SK-MEL-5 (cell line): ENCODE results near the gene RCAN2. TPM values are rescaled to one million over a fixed set of nuclear protein-coding genes. Genes with fewer than 3 reads are reported as not detected.
A peak's percentile ranks its signal among the peaks of the same experiment; 100 is the strongest.

Experiments used
- DNase-seq: peaks from one replicate; pipeline ENCODE4 v3.0.0-alpha.2; 2016; ENCODE audit warnings: low read depth, low spot score
- in situ Hi-C: cut with HindIII; loops from 2 replicates; pipeline ENCODE4 v1.10.0; 2016; ENCODE audit warnings: low sequenced_read_pairs, high pct_unique_total_duplicates, low pct_unique_long_range_greater_than_20kb
- total RNA-seq: library from RNA; depleted of rRNA; stranded (reverse); fragments of >200 nt; shearing (Covaris generic); gene quantifications from 2 replicates; pipeline ENCODE4 v1.2.3, GENCODE V29; 2014

RCAN2 gene
- total RNA-seq, 1 experiment from 2014 or later = 0.11 TPM

- no peak for DNase-seq
- in situ Hi-C loops = no loop called here
Observed at GRCh38 chr6:46502486-46503119, 11.4 kb upstream of the RCAN2 start.

GRCh38 chr6:46501136-46502089 is 10.2 kb upstream of the RCAN2 start:
- DNase-seq = no peak
- in situ Hi-C loops = no loop called here

- DNase-seq = no peak
- in situ Hi-C loops = no loop called here
Observed at GRCh38 chr6:46500382-46500781, 9.1 kb upstream of the RCAN2 start.

GRCh38 chr6:46491628-46492547 is 639 bp upstream of the RCAN2 start:
- in situ Hi-C loops = no loop called here
- peak; percentile 41 for DNase-seq

GRCh38 chr6:46490425-46491200 is 636 bp downstream of the RCAN2 start:
- in situ Hi-C loops = no loop called here
- no peak for DNase-seq

GRCh38 chr6:46486181-46486580 is 5.1 kb downstream of the RCAN2 start:
- in situ Hi-C loops = no loop called here
- DNase-seq = no peak

- in situ Hi-C loops = no loop called here
- DNase-seq = no peak
Observed at GRCh38 chr6:46484081-46484820, 7.0 kb downstream of the RCAN2 start.

- in situ Hi-C loops = no loop called here
- DNase-seq = no peak
Observed at GRCh38 chr6:46476301-46476700, 14.9 kb downstream of the RCAN2 start.

GRCh38 chr6:46473881-46474280 is 17.4 kb downstream of the RCAN2 start:
- in situ Hi-C loops = no loop called here
- DNase-seq = no peak

GRCh38 chr6:46472243-46472642 is 19.0 kb downstream of the RCAN2 start:
- no peak for DNase-seq
- in situ Hi-C loops = no loop called here

- no peak for DNase-seq
- in situ Hi-C loops = no loop called here
Observed at GRCh38 chr6:46469021-46469420, 22.2 kb downstream of the RCAN2 start.

- no peak for DNase-seq
- in situ Hi-C loops = no loop called here
Observed at GRCh38 chr6:46468403-46469010, 22.7 kb downstream of the RCAN2 start.

- DNase-seq = no peak
- in situ Hi-C loops = no loop called here
Observed at GRCh38 chr6:46466570-46466969, 24.7 kb downstream of the RCAN2 start.

GRCh38 chr6:46465294-46466165 is 25.7 kb downstream of the RCAN2 start:
- no peak for DNase-seq
- in situ Hi-C loops = no loop called here

GRCh38 chr6:46456297-46456696 is 35.0 kb downstream of the RCAN2 start:
- DNase-seq = no peak
- in situ Hi-C loops = no loop called here
